Esophagus squamous epithelium (tissue), 4 donors: Measurements from ENCODE around the gene IST1.

Experiments used
- CTCF ChIP-seq, 6 experiments: fragments of 450-650 bp in 4 of 6; fragments of 200-600 bp in 2 of 6; sonication (generic) in 2 of 6; IDR thresholded peaks; one replicate each; pipeline ENCODE4 v1.5.1; 2016 to 2019; ENCODE audit warnings: antibody characterized with exemption in 6 of 6, mild to moderate bottlenecking in 4 of 6, moderate library complexity in 4 of 6
- POLR2A ChIP-seq, 4 donors: fragments of 450-650 bp; IDR thresholded peaks; one replicate each; pipeline ENCODE4 v1.6.1; 2017; ENCODE audit warnings: antibody characterized with exemption in 4 of 4, mild to moderate bottlenecking in 4 of 4, moderate library complexity in 3 of 4

- TF ChIP-seq CTCF (IDR thresholded peaks at IDR 0.05) (no peak), POLR2A (IDR thresholded peaks at IDR 0.05) (no peak)
Observed at GRCh38 chr16:71852561-71852960, 42.8 kb upstream of the IST1 start.
